Small intestine (tissue), 7 donors: ENCODE results near the gene HORMAD1. TPM values are rescaled to one million over a fixed set of nuclear protein-coding genes. Genes with fewer than 3 reads are reported as not detected.
A peak's percentile ranks its signal among the peaks of the same experiment; 100 is the strongest.
"Not testable (repeated sequence)": the region's sequence is repeated elsewhere in the genome, so short reads cannot be mapped to it uniquely, and the experiment has no call there.

Source experiments
- DNase-seq, 2 donors: peaks; one replicate each; pipeline versions ENCODE4 v3.0.0 to v3.0.0-alpha.2; 2013
- FAIRE-seq: peaks from 2 replicates; lab custom pipeline; 2012; peaks lifted over from hg19 to GRCh38; lab: Jason Lieb, UNC
- H3K27ac ChIP-seq, 3 donors: one replicate each; pipeline ENCODE4 v1.5.1; 2013; ENCODE audit warnings: low read length in 2 of 3, mild to moderate bottlenecking in 2 of 3, control low read depth in 1 of 3, inconsistent platforms in 1 of 3, low read depth in 1 of 3, moderate library complexity in 1 of 3
- H3K27me3 ChIP-seq, 3 donors: one replicate each; pipeline ENCODE4 v1.6.1; 2013; ENCODE audit warnings: low read length in 3 of 3, inconsistent platforms in 1 of 3; ENCODE audit not compliant: control insufficient read depth in 3 of 3, insufficient read depth in 3 of 3
- H3K36me3 ChIP-seq, 3 donors: one replicate each; pipeline ENCODE4 v1.6.1; 2013; ENCODE audit warnings: low read length in 3 of 3, inconsistent platforms in 1 of 3, low read depth in 1 of 3, mild to moderate bottlenecking in 1 of 3, moderate library complexity in 1 of 3; ENCODE audit not compliant: control insufficient read depth in 3 of 3, insufficient read depth in 2 of 3
- H3K4me1 ChIP-seq, 3 donors: one replicate each; pipeline ENCODE4 v1.6.1; 2013; ENCODE audit warnings: low read length in 2 of 3, inconsistent platforms in 1 of 3, low read depth in 1 of 3, mild to moderate bottlenecking in 1 of 3, moderate library complexity in 1 of 3; ENCODE audit not compliant: control insufficient read depth in 3 of 3, insufficient read depth in 2 of 3
- H3K4me3 ChIP-seq, 3 donors: one replicate each; pipeline ENCODE4 v1.5.1; 2013; ENCODE audit warnings: low read length in 3 of 3, control low read depth in 1 of 3, inconsistent platforms in 1 of 3, low read depth in 1 of 3, mild to moderate bottlenecking in 1 of 3, moderate library complexity in 1 of 3
- H3K9me3 ChIP-seq, 2 donors: one replicate each; pipeline ENCODE4 v1.6.1; 2013; ENCODE audit warnings: low read depth in 1 of 2, low read length in 1 of 2; ENCODE audit not compliant: control insufficient read depth in 2 of 2, insufficient read depth in 1 of 2
- WGBS, 3 donors: extraction: QIAGEN DNeasy Blood & Tissue Kit; methylation state at CpG; one replicate each; pipeline ENCODE4 v1.1.7; 2013; 5-methylcytosine and 5-hydroxymethylcytosine counted together
- polyA plus RNA-seq, 4 donors: library from polyadenylated mRNA; stranded (reverse) in 3 of 4; unstranded in 1 of 4; fragments of 200-250 nt in 3 of 4; fragments of 120-200 nt in 1 of 4; gene quantifications; one replicate each; pipeline versions ENCODE4 v1.2.1 to v1.2.3, GENCODE V29; 2013
- donor health status: healthy with polysubstance abuse.
- donor health status: control.
- donor health status: control.
- donor health status: Bipolar disorder and iron deficiency.
- donor health status: healthy.

HORMAD1 gene
- polyA plus RNA-seq, 4 donors = 0.07 TPM; not detected in 2

- H3K4me3 ChIP-seq = no peak overlapping the region
- no peak for DNase-seq
- FAIRE-seq = no peak
- H3K27me3 ChIP-seq = no peaks in the 10 kb centered on the region
- WGBS, 3 donors = 95 to 98% (median 96%) methylated on average over 5 of the region's 5 CpGs
- H3K36me3 ChIP-seq = peaks cover 4 to 22% (median 4%) of the 10 kb centered on the region in 3 donors
- H3K27ac ChIP-seq = no peak overlapping the region
- H3K9me3 ChIP-seq = no peaks in the 10 kb centered on the region
- H3K4me1 ChIP-seq = no peaks in the 10 kb centered on the region
Measured at GRCh38 chr1:150661156-150661555, 59.5 kb downstream of the HORMAD1 start.

GRCh38 chr1:150660584-150660983 is 60.1 kb downstream of the HORMAD1 start:
- no peak overlapping the region for H3K27ac ChIP-seq
- H3K36me3 ChIP-seq = peaks cover 4 to 22% (median 4%) of the 10 kb centered on the region in 3 donors
- DNase-seq (no peak), FAIRE-seq (no peak)
- H3K4me1 ChIP-seq = no peaks in the 10 kb centered on the region
- H3K9me3 ChIP-seq = no peaks in the 10 kb centered on the region
- WGBS, 3 donors = 87 to 99% (median 97%) methylated on average over 4 of the region's 4 CpGs
- no peak overlapping the region for H3K4me3 ChIP-seq
- no peaks in the 10 kb centered on the region for H3K27me3 ChIP-seq

DNA sequence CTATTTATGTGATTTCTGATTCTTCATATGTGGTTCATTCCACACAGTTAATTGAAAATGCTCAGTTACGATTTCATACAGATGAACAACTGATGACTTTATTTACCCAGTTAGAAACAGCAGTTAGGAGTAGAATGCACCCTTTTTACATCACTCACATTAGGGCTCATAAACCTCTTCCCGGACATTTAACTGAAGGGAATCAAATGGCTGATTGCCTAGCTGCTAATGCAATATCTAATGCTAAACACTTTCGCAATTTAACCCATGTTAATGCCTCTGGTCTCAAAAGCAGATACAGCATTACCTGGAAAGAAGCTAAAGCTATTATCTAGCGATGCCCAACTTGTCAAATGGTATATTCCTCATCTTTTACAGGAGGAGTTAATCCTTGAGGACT is 63.6 kb downstream of the HORMAD1 start:
- H3K27me3 ChIP-seq, H3K4me1 ChIP-seq, H3K27ac ChIP-seq, H3K4me3 ChIP-seq, FAIRE-seq, DNase-seq, H3K9me3 ChIP-seq: not testable (repeated sequence)
- 94 to 95% (median 95%) methylated on average over 4 of the region's 4 CpGs for WGBS, 3 donors
- peaks cover 2 to 23% (median 4%) of the 10 kb centered on the region in 3 donors for H3K36me3 ChIP-seq

GRCh38 chr1:150654635-150655034 is 66.1 kb downstream of the HORMAD1 start:
- peaks cover under 1 to 24% (median 2%) of the 10 kb centered on the region in 3 donors for H3K36me3 ChIP-seq
- FAIRE-seq, H3K4me1 ChIP-seq, DNase-seq, H3K27me3 ChIP-seq, H3K4me3 ChIP-seq, H3K9me3 ChIP-seq, H3K27ac ChIP-seq: not testable (repeated sequence)
- 90 to 95% (median 90%) methylated on average over 10 of the region's 10 CpGs for whole genome bisulfite sequencing, 3 donors

DNA sequence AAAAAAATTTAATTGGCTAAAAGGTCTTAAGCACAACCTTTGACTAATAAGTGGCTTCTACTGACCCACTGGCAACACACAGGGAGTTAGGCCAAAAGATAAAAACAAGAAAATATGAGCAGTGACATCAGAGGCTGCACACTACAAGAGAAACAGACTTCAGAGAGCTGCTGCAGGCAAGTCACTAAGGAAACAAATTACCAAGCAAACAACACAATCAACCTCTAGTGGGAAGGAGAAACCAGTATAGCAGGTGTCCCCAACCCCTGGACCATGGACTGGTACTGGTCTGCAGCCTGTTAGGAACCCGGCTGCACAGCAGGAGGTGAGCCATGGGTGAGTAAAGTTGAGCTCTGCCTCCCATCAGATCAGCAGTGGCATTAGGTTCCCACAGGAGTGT is 70.5 kb downstream of the HORMAD1 start:
- Histone ChIP-seq H3K36me3 (peaks cover 10 to 31% (median 11%) of the 10 kb centered on the region in 3 donors), H3K4me3 (no peak overlapping the region), H3K9me3 (no peaks in the 10 kb centered on the region), H3K4me1 (no peaks in the 10 kb centered on the region), H3K27me3 (no peaks in the 10 kb centered on the region), H3K27ac (peak overlapping the region in 2 of 3 donors; percentile 5 to 34)
- peak; percentile 85 to 90 for DNase-seq
- FAIRE-seq = no peak
- 8 to 63% (median 26%) methylated on average over 1 of the region's 1 CpG for WGBS, 3 donors

GRCh38 chr1:150649441-150650075 is 71.1 kb downstream of the HORMAD1 start:
- no peaks in the 10 kb centered on the region for H3K9me3 ChIP-seq
- DNase-seq = no peak
- no peak for FAIRE-seq
- no peak overlapping the region for H3K4me3 ChIP-seq
- WGBS, 3 donors = 48 to 79% (median 51%) methylated on average over 5 of the region's 5 CpGs
- H3K27me3 ChIP-seq = no peaks in the 10 kb centered on the region
- H3K27ac ChIP-seq = peak overlapping the region in 2 of 3 donors; percentile 33 to 34
- peaks cover 10 to 31% (median 11%) of the 10 kb centered on the region in 3 donors for H3K36me3 ChIP-seq
- H3K4me1 ChIP-seq = no peaks in the 10 kb centered on the region

Other genes with a start within 250 kb of the HORMAD1 start
- gene TARS2, start 233.5 kb downstream of the HORMAD1 start, polyA plus RNA-seq = 10 to 100 TPM in 2 of 4 donors, 1 to 10 TPM in 2; 6.5 to 22.7 (median 11.2) TPM
- gene ECM1, start 212.8 kb downstream of the HORMAD1 start, polyA plus RNA-seq = 1 to 10 TPM in 3 of 4 donors, under 1 TPM in 1; 0.89 to 8.3 (median 3.1) TPM
- under 1 TPM in 1 of 4 donors, not detected in 3; 0.24 TPM for gene FALEC, start 205.1 kb downstream of the HORMAD1 start, polyA plus RNA-seq
- gene ADAMTSL4, start 171.5 kb downstream of the HORMAD1 start, polyA plus RNA-seq = 10 to 100 TPM in 2 of 4 donors, under 1 TPM in 2; 0.27 to 16.1 (median 7.0) TPM
- gene MCL1, start 141.3 kb downstream of the HORMAD1 start, polyA plus RNA-seq = 100 to 1,000 TPM in 3 of 4 donors, 10 to 100 TPM in 1; 87.0 to 189 (median 105) TPM
- gene ENSA, start 91.3 kb downstream of the HORMAD1 start, polyA plus RNA-seq = 100 to 1,000 TPM; 137 to 188 (median 152) TPM
- gene GOLPH3L, start 23.7 kb downstream of the HORMAD1 start, polyA plus RNA-seq = 10 to 100 TPM; 15.4 to 43.1 (median 22.6) TPM
- gene CTSS, start 44.9 kb upstream of the HORMAD1 start, polyA plus RNA-seq = 100 to 1,000 TPM in 1 of 4 donors, 10 to 100 TPM in 3; 34.0 to 128 (median 69.6) TPM
- 10 to 100 TPM in 3 of 4 donors, 1 to 10 TPM in 1; 8.1 to 26.4 (median 14.8) TPM for gene CTSK, start 87.4 kb upstream of the HORMAD1 start, polyA plus RNA-seq
- 10 to 100 TPM; 14.3 to 33.5 (median 15.4) TPM for gene ARNT, start 155.7 kb upstream of the HORMAD1 start, polyA plus RNA-seq
- not detected for gene CTXND2, start 166.2 kb upstream of the HORMAD1 start, polyA plus RNA-seq
- gene SETDB1, start 205.5 kb upstream of the HORMAD1 start, polyA plus RNA-seq = 10 to 100 TPM; 12.7 to 56.1 (median 19.4) TPM